B cell (primary cell): Measurements from ENCODE around the gene RMI2. TPM values are rescaled to one million over a fixed set of nuclear protein-coding genes. Genes with fewer than 3 reads are reported as not detected.

ENCODE experiments used
- ATAC-seq: fragments of 200-7000 bp; cut with Tn5 transposase; one replicate; pipeline ENCODE4 v1.10.0; 2021; ENCODE audit warnings: low read depth, mild to moderate bottlenecking, moderate number of reproducible peaks, moderate library complexity
- CTCF ChIA-PET: fragments of 350-600 bp; sonication (Branson Sonifier 250); formaldehyde crosslinking; loops from one replicate; lab custom pipeline; 2021; ENCODE audit warnings: antibody characterized with exemption, inconsistent platforms; lab: Charles Lee
- POLR2A ChIA-PET: fragments of 350-600 bp; sonication (Branson Sonifier 250); formaldehyde crosslinking; loops from one replicate; lab custom pipeline; 2021; ENCODE audit warnings: antibody characterized with exemption; lab: Charles Lee
- DNase-seq: peaks from one replicate; pipeline ENCODE4 v3.0.0; 2013
- H2AFZ ChIP-seq: 2 replicates; pipeline ENCODE4 v1.6.1; 2012; ENCODE audit warnings: mild to moderate bottlenecking, low read depth, low read length; ENCODE audit not compliant: insufficient read depth, poor library complexity, severe bottlenecking
- H3K27ac ChIP-seq, 2 donors: 1 replicate in 1 of 2; 2 replicates in 1 of 2; pipeline ENCODE4 v1.5.1; 2012 to 2013; ENCODE audit warnings: low read length in 2 of 2, mild to moderate bottlenecking in 2 of 2, moderate library complexity in 1 of 2
- H3K27me3 ChIP-seq, 4 experiments: fragments of 200-600 bp in 1 of 4; sonication (generic) in 1 of 4; replicated peaks in 1 of 4; 1 replicate in 2 of 4; 2 replicates in 2 of 4; pipeline versions ENCODE4 v1.6.1 to v1.7.0; 2013 to 2016; ENCODE audit warnings: low read length in 3 of 4, mild to moderate bottlenecking in 2 of 4, mixed read lengths in 1 of 4, moderate library complexity in 1 of 4; ENCODE audit not compliant: insufficient read depth in 4 of 4, control insufficient read depth in 3 of 4; ENCODE audit errors: control extremely low read depth in 1 of 4
- H3K36me3 ChIP-seq, 2 experiments: replicated peaks in 1 of 2; 1 replicate in 1 of 2; 2 replicates in 1 of 2; pipeline versions ENCODE4 v1.6.1 to v1.7.1; 2013; ENCODE audit warnings: low read length in 1 of 2; ENCODE audit not compliant: insufficient read depth in 2 of 2, control insufficient read depth in 1 of 2; ENCODE audit errors: control extremely low read depth in 1 of 2, extremely low read depth in 1 of 2
- H3K4me1 ChIP-seq, 2 donors: fragments of 200-600 bp in 1 of 2; sonication (generic) in 1 of 2; 1 replicate in 1 of 2; 2 replicates in 1 of 2; pipeline versions ENCODE4 v1.5.1 to v1.6.1; 2013 to 2017; ENCODE audit warnings: low read length in 2 of 2; ENCODE audit not compliant: control insufficient read depth in 2 of 2, insufficient read depth in 2 of 2
- H3K4me2 ChIP-seq: replicated peaks from 2 replicates; pipeline ENCODE3; 2012; ENCODE audit warnings: mild to moderate bottlenecking, low read depth, low read length; ENCODE audit not compliant: poor library complexity, severe bottlenecking
- H3K4me3 ChIP-seq, 5 experiments: fragments of 200-600 bp in 1 of 5; sonication (generic) in 1 of 5; 1 replicate in 3 of 5; 2 replicates in 2 of 5; pipeline versions ENCODE4 v1.5.1 to v1.7.0; 2011 to 2016; ENCODE audit warnings: low read length in 4 of 5, mild to moderate bottlenecking in 4 of 5, low read depth in 2 of 5, control low read depth in 1 of 5, moderate library complexity in 1 of 5; ENCODE audit not compliant: insufficient read depth in 1 of 5; ENCODE audit errors: control extremely low read depth in 1 of 5, extremely low read depth in 1 of 5
- H3K79me2 ChIP-seq: fragments of 200-600 bp; sonication (generic); one replicate; pipeline ENCODE4 v1.6.0; 2016; ENCODE audit warnings: low read length; ENCODE audit not compliant: control insufficient read depth, insufficient read depth
- H3K9ac ChIP-seq: fragments of 200-600 bp; sonication (generic); 2 replicates; pipeline ENCODE4 v1.6.1; 2017; ENCODE audit warnings: mild to moderate bottlenecking, low read length, moderate library complexity
- H3K9me3 ChIP-seq, 3 donors: one replicate each; pipeline versions ENCODE4 v1.6.1 to v1.7.1; 2013; ENCODE audit warnings: low read length in 2 of 3; ENCODE audit not compliant: control insufficient read depth in 2 of 3, insufficient read depth in 1 of 3; ENCODE audit errors: control extremely low read depth in 1 of 3
- H4K20me1 ChIP-seq: 2 replicates; pipeline ENCODE4 v1.6.0; 2012; ENCODE audit warnings: mild to moderate bottlenecking, low read length; ENCODE audit not compliant: insufficient read depth, control insufficient read depth, poor library complexity, severe bottlenecking
- H3K27ac Mint-ChIP-seq: one replicate; pipeline ENCODE4 v1.8.0; 2021; ENCODE audit warnings: mixed read lengths
- H3K27me3 Mint-ChIP-seq: one replicate; pipeline ENCODE4 v1.8.0; 2021; ENCODE audit warnings: mixed read lengths
- H3K4me1 Mint-ChIP-seq: one replicate; pipeline ENCODE4 v1.8.0; 2021; ENCODE audit warnings: mixed read lengths
- H3K4me3 Mint-ChIP-seq: one replicate; pipeline ENCODE4 v1.8.0; 2021; ENCODE audit warnings: mixed read lengths
- H3K9me3 Mint-ChIP-seq: one replicate; pipeline ENCODE4 v1.8.0; 2022; ENCODE audit warnings: mixed read lengths; ENCODE audit not compliant: insufficient read depth
- EZH2 ChIP-seq: IDR thresholded peaks from 2 replicates; pipeline ENCODE4 v1.6.1; 2012; ENCODE audit warnings: borderline replicate concordance, low read depth, mild to moderate bottlenecking, moderate library complexity, low read length; ENCODE audit not compliant: insufficient read depth, poor library complexity, severe bottlenecking
- WGBS: methylation state at CpG from one replicate; pipeline ENCODE4 v1.1.5; 2013; ENCODE audit warnings: missing lambda C conversion rate; ENCODE audit not compliant: insufficient coverage; 5-methylcytosine and 5-hydroxymethylcytosine counted together
- intact Hi-C: fragments of 100-400 bp; cut with micrococcal nuclease; formaldehyde crosslinking; loops from one replicate; pipeline ENCODE4 v1.10.0; 2022
- polyA plus RNA-seq: library from polyadenylated mRNA; depleted of rRNA; stranded (reverse); fragments of >200 nt; gene quantifications from 2 replicates; pipeline ENCODE4 v1.2.3, GENCODE V29; 2012
- total RNA-seq, 2 donors: library from RNA; stranded (reverse); fragments of 120-200 nt in 1 of 2; gene quantifications; 1 replicate in 1 of 2; 2 replicates in 1 of 2; pipeline versions ENCODE4 v1.2.3 to v1.2.4, GENCODE V29; 2013 to 2022
- TF ChIP-seq, protein P1 (sequence below): fragments of 200-600 bp; IDR thresholded peaks from one replicate; pipeline ENCODE4 v1.8.0; 2022; ENCODE audit warnings: antibody characterized with exemption, mild to moderate bottlenecking

Gene RMI2
- total and polyA plus RNA-seq, 2 donors (not counting 1 experiment from before 2014, with no cell fraction given): 2.3 to 27.0 TPM

DNA sequence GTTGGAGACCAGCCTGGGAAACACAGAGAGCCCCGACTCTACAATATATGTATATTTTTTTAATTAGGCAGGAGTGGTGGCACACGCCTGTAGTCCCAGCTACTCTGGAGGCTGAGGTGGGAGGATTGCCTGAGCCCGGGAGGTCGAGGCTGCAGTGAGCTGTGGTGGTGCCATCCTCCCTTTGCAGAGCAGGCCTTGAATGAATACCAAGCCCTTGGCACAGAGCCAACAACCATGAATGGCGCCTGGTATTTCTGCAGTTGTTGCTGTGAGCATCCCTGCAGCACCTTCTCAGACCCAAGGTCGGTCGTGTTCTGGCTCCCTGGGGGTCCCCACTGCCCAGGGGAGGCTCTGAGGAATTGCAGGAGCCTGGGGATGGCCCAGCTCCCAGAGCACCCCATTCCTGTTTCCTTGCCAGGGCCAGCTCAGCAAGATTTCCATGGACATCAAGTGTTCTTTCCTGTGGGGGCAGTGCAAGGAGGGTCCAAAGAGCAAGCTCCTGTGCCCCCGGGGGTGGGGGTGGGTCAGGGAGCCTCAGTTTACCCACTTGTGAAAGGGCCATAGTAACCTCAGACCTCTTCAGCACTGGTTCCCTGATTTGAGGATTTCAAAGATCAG lies 25.6 kb upstream of the RMI2 start:
- H4K20me1 ChIP-seq: no peaks in the 10 kb centered on the region
- Mint-ChIP-seq H3K4me3 (no peak overlapping the region), H3K27me3 (no peaks in the 10 kb centered on the region), H3K27ac (no peak overlapping the region), H3K9me3 (no peaks in the 10 kb centered on the region), H3K4me1 (peaks cover 21% of the 10 kb centered on the region)
- TF ChIP-seq, protein P1, sequence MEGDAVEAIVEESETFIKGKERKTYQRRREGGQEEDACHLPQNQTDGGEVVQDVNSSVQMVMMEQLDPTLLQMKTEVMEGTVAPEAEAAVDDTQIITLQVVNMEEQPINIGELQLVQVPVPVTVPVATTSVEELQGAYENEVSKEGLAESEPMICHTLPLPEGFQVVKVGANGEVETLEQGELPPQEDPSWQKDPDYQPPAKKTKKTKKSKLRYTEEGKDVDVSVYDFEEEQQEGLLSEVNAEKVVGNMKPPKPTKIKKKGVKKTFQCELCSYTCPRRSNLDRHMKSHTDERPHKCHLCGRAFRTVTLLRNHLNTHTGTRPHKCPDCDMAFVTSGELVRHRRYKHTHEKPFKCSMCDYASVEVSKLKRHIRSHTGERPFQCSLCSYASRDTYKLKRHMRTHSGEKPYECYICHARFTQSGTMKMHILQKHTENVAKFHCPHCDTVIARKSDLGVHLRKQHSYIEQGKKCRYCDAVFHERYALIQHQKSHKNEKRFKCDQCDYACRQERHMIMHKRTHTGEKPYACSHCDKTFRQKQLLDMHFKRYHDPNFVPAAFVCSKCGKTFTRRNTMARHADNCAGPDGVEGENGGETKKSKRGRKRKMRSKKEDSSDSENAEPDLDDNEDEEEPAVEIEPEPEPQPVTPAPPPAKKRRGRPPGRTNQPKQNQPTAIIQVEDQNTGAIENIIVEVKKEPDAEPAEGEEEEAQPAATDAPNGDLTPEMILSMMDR: no peak
- no peak for TF ChIP-seq EZH2
- no peaks in the 10 kb centered on the region for H3K36me3 ChIP-seq
- POLR2A ChIA-PET: interaction anchor here (1.2 kb wide), 1 partner anchor 35 kb away, joined by 3 read pairs; no protein-coding TSS in a partner anchor
- no peaks in the 10 kb centered on the region for H3K27me3 ChIP-seq
- peaks cover 0 to 3% (median 0%) of the 10 kb centered on the region in 3 donors for H3K9me3 ChIP-seq
- ATAC-seq: no peak
- no peak for DNase-seq
- H3K4me2 ChIP-seq: no peak overlapping the region
- intact Hi-C loops: no loop called here
- no peak overlapping the region for H3K4me3 ChIP-seq
- no peak overlapping the region for H2AFZ ChIP-seq
- CTCF ChIA-PET: interaction anchor here (0.7 kb wide), 1 partner anchor 35 kb away, joined by 4 read pairs; no protein-coding TSS in a partner anchor
- 77% methylated on average over 6 of the region's 8 CpGs for WGBS
- no peaks in the 10 kb centered on the region for H3K79me2 ChIP-seq
- H3K9ac ChIP-seq: no peak overlapping the region
- no peak overlapping the region for H3K27ac ChIP-seq
- H3K4me1 ChIP-seq: peaks cover 6 to 22% of the 10 kb centered on the region in 2 donors

DNA sequence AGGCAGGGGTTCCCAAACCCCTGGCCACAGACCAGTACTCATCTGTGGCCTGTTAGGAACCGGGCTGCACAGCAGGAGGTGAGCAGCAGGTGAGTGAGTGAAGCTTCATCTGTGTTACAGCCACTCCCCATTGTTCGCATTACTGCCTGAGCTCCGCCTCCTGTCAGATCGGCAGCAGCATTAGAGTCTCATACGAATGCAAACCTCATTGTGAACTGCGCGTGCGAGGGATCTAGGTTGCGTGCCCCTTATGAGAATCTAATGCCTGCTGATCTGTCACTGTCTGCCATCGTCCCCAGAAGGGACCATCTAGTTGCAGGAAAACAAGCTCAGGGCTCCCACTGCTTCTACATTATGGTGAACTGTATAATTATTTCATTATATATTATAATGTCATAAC lies 25.1 kb upstream of the RMI2 start:
- intact Hi-C loops: no loop called here
- Histone ChIP-seq H3K27me3 (no peaks in the 10 kb centered on the region), H3K9me3 (peaks cover 0 to 6% (median 0%) of the 10 kb centered on the region in 3 donors), H3K4me2 (no peak overlapping the region), H3K36me3 (no peaks in the 10 kb centered on the region), H3K9ac (no peak overlapping the region), H3K4me3 (no peak overlapping the region), H4K20me1 (no peaks in the 10 kb centered on the region), H3K79me2 (peaks cover 3% of the 10 kb centered on the region), H3K27ac (no peak overlapping the region), H2AFZ (no peak overlapping the region), H3K4me1 (peaks cover 7 to 22% of the 10 kb centered on the region in 2 donors)
- Mint-ChIP-seq H3K27ac (peak overlapping the region; percentile 56), H3K9me3 (no peaks in the 10 kb centered on the region), H3K4me1 (peaks cover 22% of the 10 kb centered on the region), H3K27me3 (no peaks in the 10 kb centered on the region), H3K4me3 (no peak overlapping the region)
- 86% methylated on average over 9 of the region's 10 CpGs for WGBS
- TF ChIP-seq, protein P1: no peak
- TF ChIP-seq EZH2: no peak
- POLR2A ChIA-PET: interaction anchor here (0.6 to 1.2 kb wide), 3 partner anchors 12 to 56 kb away, joined by 3 to 9 read pairs (median 3); no protein-coding TSS in a partner anchor
- ATAC-seq (no peak), DNase-seq (no peak)
- CTCF ChIA-PET: no interaction called here
